K562 (cell line): ENCODE measurements around the gene NTM. TPM values are rescaled to one million over a fixed set of nuclear protein-coding genes. Genes with fewer than 3 reads are reported as not detected.

ENCODE experiments used
- ATAC-seq: fragments of 200-7000 bp; cut with Tn5 transposase; 3 replicates; pipeline ENCODE4 v1.9.1; 2020; ENCODE audit warnings: moderate library complexity
- BruUV-seq: library from RNA; stranded (reverse); fragments of 400-500 nt; replicated peaks from 2 replicates; lab custom pipeline; 2021; lab: Mats Ljungman, UMichigan
- CTCF ChIA-PET: fragments of 300-600 bp; formaldehyde crosslinking; extraction: SDS; loops from one replicate; lab custom pipeline; 2021; ENCODE audit warnings: low intra/inter-chr PET ratio; lab: Yijun Ruan, JAX
- POLR2A ChIA-PET: fragments of 300-600, 350-650 bp; sonication (Branson Sonifier 250); formaldehyde crosslinking; extraction: SDS; loops from one replicate; lab custom pipeline; 2021; ENCODE audit warnings: antibody characterized with exemption, inconsistent platforms; lab: Yijun Ruan, JAX
- DNase-seq, 4 experiments: peaks; one replicate each; pipeline versions ENCODE4 v3.0.0 to v3.0.0-alpha.2; 2011 to 2018; ENCODE audit warnings: low spot score in 3 of 4, mixed read lengths in 3 of 4; ENCODE audit errors: extremely low read depth in 1 of 4
- FAIRE-seq: peaks from 2 replicates; lab custom pipeline; 2011; peaks lifted over from hg19 to GRCh38; lab: Jason Lieb, UNC
- H2AFZ ChIP-seq: 2 replicates; pipeline ENCODE4 v1.6.0; 2011; ENCODE audit warnings: low read depth, low read length, control low read depth, inconsistent platforms
- H3K27ac ChIP-seq: fragments of 200-600 bp; 3 replicates; pipeline ENCODE4 v1.8.0; 2011; ENCODE audit warnings: low read depth, mild to moderate bottlenecking, control low read depth, inconsistent platforms, low read length, moderate library complexity, mixed read lengths; ENCODE audit errors: extremely low read depth
- H3K27me3 ChIP-seq, 2 experiments: fragments of 300-600 bp in 1 of 2; 2 replicates in 1 of 2; 3 replicates in 1 of 2; pipeline versions ENCODE4 v1.6.0 to v1.8.0; 2011; ENCODE audit warnings: inconsistent platforms in 2 of 2, low read length in 2 of 2, mild to moderate bottlenecking in 1 of 2, mixed read lengths in 1 of 2, moderate library complexity in 1 of 2; ENCODE audit not compliant: control insufficient read depth in 2 of 2, insufficient read depth in 2 of 2
- H3K36me3 ChIP-seq: fragments of 300-600 bp; 3 replicates; pipeline ENCODE4 v1.8.0; 2011; ENCODE audit warnings: mild to moderate bottlenecking, low read length, inconsistent platforms; ENCODE audit not compliant: control insufficient read depth, insufficient read depth
- H3K4me1 ChIP-seq, 2 experiments: fragments of 200-600 bp in 1 of 2; replicated peaks in 1 of 2; 2 replicates in 1 of 2; 3 replicates in 1 of 2; pipeline versions ENCODE4 v1.5.1 to v1.8.0; 2011; ENCODE audit warnings: inconsistent platforms in 2 of 2, low read length in 2 of 2, mild to moderate bottlenecking in 1 of 2, mixed read lengths in 1 of 2, moderate library complexity in 1 of 2; ENCODE audit not compliant: control insufficient read depth in 2 of 2, insufficient read depth in 2 of 2
- H3K4me2 ChIP-seq: 2 replicates; pipeline ENCODE4 v1.6.1; 2011; ENCODE audit warnings: low read length, control low read depth, inconsistent platforms, mixed read lengths; ENCODE audit not compliant: insufficient read depth
- H3K4me3 ChIP-seq: fragments of 200-600 bp; sonication (generic), shearing (Covaris generic); 2 replicates; pipeline ENCODE4 v1.5.1; 2016; ENCODE audit warnings: control low read depth, inconsistent platforms
- H3K79me2 ChIP-seq: fragments of 200-600 bp; 3 replicates; pipeline ENCODE4 v1.8.0; 2011; ENCODE audit warnings: low read length, inconsistent platforms; ENCODE audit not compliant: control insufficient read depth, insufficient read depth
- H3K9ac ChIP-seq, 2 experiments: 2 replicates each; pipeline versions ENCODE4 v1.6.0 to v1.6.1; 2011; ENCODE audit warnings: low read depth in 2 of 2, low read length in 2 of 2, control low read depth in 1 of 2, inconsistent platforms in 1 of 2, mild to moderate bottlenecking in 1 of 2, mixed read lengths in 1 of 2; ENCODE audit not compliant: insufficient read depth in 1 of 2
- H3K9me1 ChIP-seq: one replicate; pipeline ENCODE4 v1.6.0; 2011; ENCODE audit warnings: inconsistent platforms, mild to moderate bottlenecking, low read length, moderate library complexity; ENCODE audit not compliant: control insufficient read depth, insufficient read depth
- H3K9me3 ChIP-seq: replicated peaks from 2 replicates; pipeline ENCODE4 v1.5.1; 2011; ENCODE audit warnings: low read depth, low read length, inconsistent platforms; ENCODE audit not compliant: control insufficient read depth, insufficient read depth
- H4K20me1 ChIP-seq: replicated peaks from 2 replicates; pipeline ENCODE4 v1.6.1; 2011; ENCODE audit warnings: low read length, inconsistent platforms, mixed read lengths; ENCODE audit not compliant: control insufficient read depth, insufficient read depth
- BRCA1 ChIP-seq, 2 experiments: fragments of 450-650 bp in 1 of 2; sonication (generic) in 1 of 2; formaldehyde crosslinking in 1 of 2; IDR thresholded peaks; 2 replicates each; pipeline versions ENCODE4 v1.5.0 to v1.6.1; 2017 to 2020; ENCODE audit warnings: mild to moderate bottlenecking in 1 of 2, missing genetic modification reagents in 1 of 2
- DMBX1 ChIP-seq: fragments of 250-450 bp; sonication (Bioruptor Pico); IDR thresholded peaks from 2 replicates; pipeline ENCODE4 v1.8.0; 2022; ENCODE audit warnings: inconsistent platforms, mild to moderate bottlenecking, moderate library complexity, borderline replicate concordance
- GTF2A2 ChIP-seq: IDR thresholded peaks from 2 replicates; pipeline ENCODE4 v1.6.1; 2016; ENCODE audit warnings: mild to moderate bottlenecking, missing genetic modification characterization, missing compliant biosample characterization
- HOXB6 ChIP-seq: fragments of 250-450 bp; sonication (Bioruptor Pico); IDR thresholded peaks from 2 replicates; pipeline ENCODE4 v1.5.1; 2022; ENCODE audit warnings: mild to moderate bottlenecking, borderline replicate concordance
- MCM7 ChIP-seq, 2 experiments: fragments of 450-650 bp; IDR thresholded peaks; 2 replicates each; pipeline ENCODE4 v1.6.1; 2016 to 2018
- NCOA6 ChIP-seq: fragments of 450-650 bp; IDR thresholded peaks from 2 replicates; pipeline ENCODE4 v1.6.1; 2017; ENCODE audit warnings: mild to moderate bottlenecking
- PHF21A ChIP-seq: fragments of 450-650 bp; IDR thresholded peaks from 2 replicates; pipeline ENCODE4 v1.6.1; 2017; ENCODE audit warnings: low read depth, borderline replicate concordance
- RUNX1 ChIP-seq: sonication (generic); IDR thresholded peaks from 2 replicates; pipeline ENCODE4 v1.6.1; 2016; ENCODE audit warnings: antibody characterized with exemption, low read depth
- SUPT5H ChIP-seq: fragments of 450-650 bp; IDR thresholded peaks from 2 replicates; pipeline ENCODE4 v1.6.1; 2016
- TCF7L2 ChIP-seq: fragments of 150-350 bp; IDR thresholded peaks from 2 replicates; pipeline ENCODE4 v1.6.1; 2016; ENCODE audit warnings: low read depth, mild to moderate bottlenecking, low read length, moderate library complexity
- TFAM ChIP-seq: fragments of 250-450 bp; sonication (Bioruptor Pico); conservative IDR thresholded peaks from 2 replicates; pipeline ENCODE4 v1.5.0; 2021; ENCODE audit warnings: mild to moderate bottlenecking, moderate library complexity
- ZNF384 ChIP-seq: IDR thresholded peaks from 2 replicates; pipeline ENCODE4 v1.6.1; 2012; ENCODE audit warnings: low read depth, low read length, improper control_type of control experiment
- ZNF717 ChIP-seq: fragments of 250-450 bp; sonication (Bioruptor Pico); IDR thresholded peaks from 2 replicates; pipeline ENCODE4 v1.5.0; 2021
- ZNF778 ChIP-seq: fragments of 450-650 bp; formaldehyde crosslinking; IDR thresholded peaks from 2 replicates; pipeline ENCODE4 v1.4.0; 2020; ENCODE audit warnings: mild to moderate bottlenecking, moderate library complexity
- WGBS: fragments of 100-300 bp; shearing (Covaris generic); methylation state at CpG from one replicate; pipeline ENCODE4 v1.1.6; 2016; ENCODE audit warnings: low coverage, mixed read lengths; ENCODE audit not compliant: insufficient coverage; ENCODE audit errors: missing lambda C conversion rate; 5-methylcytosine and 5-hydroxymethylcytosine counted together
- in situ Hi-C: fragments of 300-500 bp; cut with MboI; formaldehyde crosslinking; loops from 4 replicates; pipeline ENCODE4 v1.15.0; 2018; ENCODE audit warnings: inconsistent platforms, mixed read lengths
- intact Hi-C: fragments of 100-400 bp; cut with micrococcal nuclease; formaldehyde crosslinking; loops from 2 replicates; pipeline ENCODE4 v1.14.2; 2022
- polyA plus RNA-seq, 8 experiments: library from polyadenylated mRNA; depleted of rRNA in 4 of 8; stranded (reverse) in 5 of 8; unstranded in 3 of 8; fragments of >200 nt; fragmentation: Nextera tagmentation in 2 of 8; fragmentation: Illumina TruSeq in 1 of 8; extraction: Ambion mirVana in 2 of 8; extraction: Trizol in 1 of 8; gene quantifications; 2 replicates each; pipeline versions ENCODE4 v1.2.1 to v1.2.3, GENCODE V29; 2011 to 2014; ENCODE audit warnings: inconsistent platforms in 1 of 8, missing spikeins in 1 of 8
- total RNA-seq, 7 experiments: library from RNA; depleted of rRNA in 6 of 7; stranded (reverse); fragments of >200 nt in 6 of 7; fragmentation: Illumina TruSeq in 2 of 7; extraction: Trizol in 2 of 7; gene quantifications; 2 replicates each; pipeline versions ENCODE4 v1.2.1 to v1.2.3, GENCODE V29; 2011 to 2021; ENCODE audit warnings: low replicate concordance in 1 of 7
- TF ChIP-seq, protein P1 (sequence below): sonication (generic); formaldehyde crosslinking; IDR thresholded peaks from 2 replicates; pipeline ENCODE4 v1.8.1; 2022; ENCODE audit warnings: missing genetic modification reagents
- TF ChIP-seq, protein P2 (sequence below), 3 experiments: fragments of 200-800 bp in 1 of 3; sonication (Bioruptor generic) in 1 of 3; sonication (generic) in 1 of 3; formaldehyde crosslinking in 1 of 3; IDR thresholded peaks; 2 replicates each; pipeline versions ENCODE4 v1.6.1 to v1.8.0; 2016 to 2022; ENCODE audit warnings: mild to moderate bottlenecking in 2 of 3, missing compliant biosample characterization in 2 of 3, missing genetic modification characterization in 2 of 3, missing genetic modification reagents in 1 of 3

NTM gene
- total and polyA plus RNA-seq, 9 of the 15 experiments (the other 6 are each of a cell fraction or from before 2014, with no cell fraction given) = not detected

DNA sequence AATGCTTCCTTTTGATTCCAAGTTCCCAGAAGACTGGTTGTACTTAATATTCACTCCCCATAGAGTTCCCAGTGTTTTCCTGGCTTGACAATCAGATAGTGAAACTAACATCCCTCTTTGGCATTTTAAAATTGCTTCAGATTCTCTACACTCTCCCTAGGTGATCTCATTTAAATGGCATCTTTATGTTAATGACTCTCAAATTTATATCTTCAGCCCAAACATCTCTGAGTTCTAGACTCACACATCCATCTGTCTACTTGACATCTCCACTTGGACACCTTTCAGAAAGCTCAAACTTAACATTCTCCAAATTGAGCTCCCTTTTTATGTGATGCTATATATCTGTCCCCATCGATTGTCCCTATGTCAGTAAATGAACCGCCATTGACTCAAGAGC is 232.0 kb downstream of the NTM start:
- Histone ChIP-seq H3K9me1 (no peaks in the 10 kb centered on the region), H3K27ac (no peak overlapping the region), H3K4me2 (no peak overlapping the region), H3K36me3 (no peaks in the 10 kb centered on the region), H3K9me3 (no peaks in the 10 kb centered on the region), H3K4me3 (no peak overlapping the region), H3K4me1 (no peaks in the 10 kb centered on the region), H4K20me1 (no peaks in the 10 kb centered on the region), H3K27me3 (no peaks in the 10 kb centered on the region), H3K79me2 (no peaks in the 10 kb centered on the region), H2AFZ (no peak overlapping the region), H3K9ac (no peak overlapping the region)
- ATAC-seq (no peak), FAIRE-seq (no peak), DNase-seq (no peak)
- CTCF ChIA-PET = no interaction called here
- in situ Hi-C loops = no loop called here
- TF ChIP-seq ZNF717 (CRISPR knock-in tag) (no peak), ZNF384 (no peak), GTF2A2 (tag) (no peak)
- WGBS = 0% methylated on average over 2 of the region's 2 CpGs
- POLR2A ChIA-PET = no interaction called here
- no TSS peak for BruUV-seq
- intact Hi-C loops = no loop called here

- no peaks in the 10 kb centered on the region for H3K9me1 ChIP-seq
- no peak overlapping the region for H3K4me3 ChIP-seq
- no peak overlapping the region for H2AFZ ChIP-seq
- WGBS = 4% methylated on average over 6 of the region's 6 CpGs
- H3K36me3 ChIP-seq = no peaks in the 10 kb centered on the region
- H3K27ac ChIP-seq = no peak overlapping the region
- H3K27me3 ChIP-seq = no peaks in the 10 kb centered on the region
- DNase-seq (no peak), ATAC-seq (no peak), FAIRE-seq (no peak)
- no peak overlapping the region for H3K9ac ChIP-seq
- H4K20me1 ChIP-seq = no peaks in the 10 kb centered on the region
- in situ Hi-C loops (no loop called here), intact Hi-C loops (no loop called here)
- no TSS peak for BruUV-seq
- no peaks in the 10 kb centered on the region for H3K79me2 ChIP-seq
- no peaks in the 10 kb centered on the region for H3K4me1 ChIP-seq
- no peaks in the 10 kb centered on the region for H3K9me3 ChIP-seq
- CTCF ChIA-PET = no interaction called here
- H3K4me2 ChIP-seq = no peak overlapping the region
- POLR2A ChIA-PET = interaction anchor here (0.7 kb wide), 1 partner anchor 564 kb away, joined by 3 read pairs; no protein-coding TSS in a partner anchor
- TF ChIP-seq MCM7 (IDR thresholded peaks at IDR 0.05) (no peak), ZNF778 (CRISPR knock-in tag) (no peak), DMBX1 (CRISPR knock-in tag) (no peak), HOXB6 (CRISPR knock-in tag) (no peak), BRCA1 (IDR thresholded peaks at IDR 0.05) (no peak), BRCA1 (CRISPR knock-in tag; IDR thresholded peaks at IDR 0.05) (no peak), TFAM (CRISPR knock-in tag) (no peak), NCOA6 (no peak), TCF7L2 (no peak), SUPT5H (no peak), RUNX1 (no peak), PHF21A (no peak)
- TF ChIP-seq, protein P1, sequence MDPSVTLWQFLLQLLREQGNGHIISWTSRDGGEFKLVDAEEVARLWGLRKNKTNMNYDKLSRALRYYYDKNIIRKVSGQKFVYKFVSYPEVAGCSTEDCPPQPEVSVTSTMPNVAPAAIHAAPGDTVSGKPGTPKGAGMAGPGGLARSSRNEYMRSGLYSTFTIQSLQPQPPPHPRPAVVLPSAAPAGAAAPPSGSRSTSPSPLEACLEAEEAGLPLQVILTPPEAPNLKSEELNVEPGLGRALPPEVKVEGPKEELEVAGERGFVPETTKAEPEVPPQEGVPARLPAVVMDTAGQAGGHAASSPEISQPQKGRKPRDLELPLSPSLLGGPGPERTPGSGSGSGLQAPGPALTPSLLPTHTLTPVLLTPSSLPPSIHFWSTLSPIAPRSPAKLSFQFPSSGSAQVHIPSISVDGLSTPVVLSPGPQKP (CRISPR knock-in tag) = no peak
- TF ChIP-seq, protein P2, sequence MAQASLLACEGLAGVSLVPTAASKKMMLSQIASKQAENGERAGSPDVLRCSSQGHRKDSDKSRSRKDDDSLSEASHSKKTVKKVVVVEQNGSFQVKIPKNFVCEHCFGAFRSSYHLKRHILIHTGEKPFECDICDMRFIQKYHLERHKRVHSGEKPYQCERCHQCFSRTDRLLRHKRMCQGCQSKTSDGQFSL (CRISPR knock-in tag; IDR thresholded peaks at IDR 0.05) = no peak
- TF ChIP-seq, protein P2 (tag; IDR thresholded peaks at IDR 0.05) = no peak
Observed at GRCh38 chr11:131606811-131607335, 236.5 kb downstream of the NTM start.
